Right forelimb (tissue), 1 donor: ENCODE results near the gene FSIP1.
A peak's percentile ranks its signal among the peaks of the same experiment; 100 is the strongest.

Experiments used
- DNase-seq: peaks from one replicate; pipeline ENCODE4 v3.0.0-alpha.2; 2018

FSIP1 gene

DNA sequence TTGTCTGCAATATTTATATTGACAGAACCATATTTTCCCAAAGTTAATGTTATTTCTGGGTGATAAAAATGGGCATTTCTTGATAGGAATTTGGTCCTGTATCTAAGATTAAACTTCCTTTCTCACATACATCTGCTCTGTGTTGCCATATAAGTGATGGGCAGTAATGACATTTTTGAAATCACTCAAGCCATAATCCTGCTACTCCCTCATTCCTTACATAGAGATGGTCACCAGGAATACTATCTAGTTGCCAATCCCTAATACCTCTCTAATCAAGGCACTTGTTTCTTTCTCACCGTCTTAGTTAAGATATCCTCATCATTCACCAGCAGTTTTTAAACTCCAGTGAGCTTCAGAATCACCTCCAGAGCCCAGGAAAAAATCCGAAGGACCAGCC is 68.4 kb downstream of the FSIP1 start:
- DNase-seq: no peak

DNA sequence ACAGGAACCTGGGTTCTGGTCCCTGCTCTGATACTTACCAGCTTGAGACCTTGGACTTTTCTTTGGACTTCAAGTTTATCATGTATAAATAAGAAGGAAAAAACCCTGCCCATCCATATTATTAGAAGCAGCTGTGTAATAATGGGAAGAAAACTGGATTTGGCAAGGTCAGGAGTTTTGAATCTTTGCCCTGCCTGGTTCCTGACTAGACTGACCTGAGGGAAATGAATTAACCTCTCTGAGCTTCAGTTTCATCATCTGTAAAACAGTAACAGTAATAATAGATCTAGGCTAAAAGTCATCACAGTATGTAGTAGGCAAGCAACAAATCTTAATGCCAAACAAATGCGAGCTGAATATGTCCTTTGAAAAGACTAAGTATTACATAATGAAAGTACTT is 68.8 kb downstream of the FSIP1 start:
- no peak for DNase-seq

DNA sequence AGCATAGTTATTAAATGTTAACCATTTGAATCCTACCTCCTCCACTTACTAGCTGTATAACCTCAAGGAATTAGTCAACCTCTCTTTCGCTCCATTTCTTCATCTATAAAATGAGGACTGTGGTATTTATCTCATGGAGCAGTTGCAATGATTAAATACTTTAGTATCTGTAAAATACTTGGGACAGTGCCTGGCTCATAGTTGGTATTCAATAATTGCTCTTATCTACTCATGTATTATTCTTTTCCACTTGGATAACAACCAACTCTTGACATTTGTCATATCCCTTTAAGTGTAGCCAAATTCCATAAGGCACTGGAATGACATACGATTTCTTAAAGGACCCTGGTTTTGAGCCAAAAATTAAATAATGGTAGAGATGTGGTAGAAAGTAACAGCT is 72.0 kb downstream of the FSIP1 start:
- DNase-seq: no peak

DNA sequence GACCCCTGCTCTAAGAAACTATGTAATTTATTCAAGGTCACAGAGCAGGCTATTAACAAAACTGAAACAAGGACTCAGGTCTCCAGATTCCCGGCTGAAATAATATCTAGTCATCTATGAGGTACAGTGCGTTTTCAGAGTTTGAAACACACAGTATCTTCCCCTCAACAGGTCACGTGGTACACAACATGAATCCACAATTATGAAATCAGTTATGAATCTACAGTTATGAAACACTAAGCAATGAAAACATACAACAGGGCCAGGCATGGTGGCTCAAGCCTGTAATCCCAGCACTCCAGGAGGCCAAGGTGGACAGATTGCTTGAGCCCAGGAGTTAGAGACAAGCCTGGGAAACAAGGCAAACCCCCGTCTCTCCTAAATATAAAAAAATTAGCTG is 72.7 kb downstream of the FSIP1 start:
- no peak for DNase-seq

DNA sequence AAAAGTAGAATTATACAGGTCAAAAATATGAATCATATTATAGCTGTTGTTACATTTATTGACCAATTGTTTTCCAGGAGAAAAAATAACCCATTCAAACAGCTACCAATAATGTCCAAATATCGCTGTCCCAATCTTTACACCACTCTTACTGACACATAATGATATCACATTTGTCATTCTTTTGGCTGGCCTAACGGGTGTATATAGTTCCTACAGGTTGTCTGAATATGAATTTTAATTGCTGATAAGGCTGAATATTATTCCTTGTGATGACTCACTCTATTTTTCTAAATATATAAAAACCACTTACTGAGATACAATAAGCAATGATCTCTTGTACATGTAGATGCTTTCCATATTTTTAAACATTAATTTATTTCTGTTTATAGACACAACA is 76.4 kb downstream of the FSIP1 start:
- no peak for DNase-seq

DNA sequence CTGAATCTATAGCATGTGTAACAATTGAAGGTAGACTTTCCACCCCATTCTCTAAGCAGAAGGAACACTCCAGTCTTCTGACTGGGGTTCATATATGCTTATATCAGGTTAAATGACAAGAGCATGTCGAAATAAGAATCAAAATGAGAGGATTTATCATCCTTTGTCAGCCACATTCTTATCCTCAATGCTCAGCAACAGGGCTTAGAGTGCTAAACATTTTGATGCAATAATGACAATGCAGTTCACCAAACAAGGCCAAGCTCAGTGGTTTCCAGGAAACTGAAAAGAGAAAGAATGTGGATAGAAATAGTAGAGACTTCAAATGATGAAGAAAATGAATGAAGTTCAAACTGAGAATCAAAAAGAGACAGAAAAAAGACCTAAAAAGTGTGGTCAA is 78.0 kb downstream of the FSIP1 start:
- no peak for DNase-seq

DNA sequence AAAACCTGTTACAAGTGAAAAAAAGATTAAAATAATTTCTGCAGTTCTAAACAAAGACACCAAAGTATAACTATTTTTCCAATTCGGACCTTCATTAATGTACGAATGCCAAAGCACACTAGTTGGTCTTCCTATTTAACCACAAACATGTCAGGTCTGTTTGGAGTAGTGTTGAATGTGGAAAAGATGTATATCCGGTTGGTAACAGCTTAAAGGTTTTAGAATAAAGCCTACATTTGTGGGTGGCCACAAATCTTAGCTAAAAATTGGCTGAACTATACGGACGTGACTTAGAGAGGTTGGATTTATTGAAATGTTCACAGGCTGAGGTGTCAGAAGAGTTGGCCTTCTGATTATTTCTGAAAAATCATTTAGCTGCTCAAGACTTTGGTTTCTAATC is 78.4 kb downstream of the FSIP1 start:
- DNase-seq: no peak

DNA sequence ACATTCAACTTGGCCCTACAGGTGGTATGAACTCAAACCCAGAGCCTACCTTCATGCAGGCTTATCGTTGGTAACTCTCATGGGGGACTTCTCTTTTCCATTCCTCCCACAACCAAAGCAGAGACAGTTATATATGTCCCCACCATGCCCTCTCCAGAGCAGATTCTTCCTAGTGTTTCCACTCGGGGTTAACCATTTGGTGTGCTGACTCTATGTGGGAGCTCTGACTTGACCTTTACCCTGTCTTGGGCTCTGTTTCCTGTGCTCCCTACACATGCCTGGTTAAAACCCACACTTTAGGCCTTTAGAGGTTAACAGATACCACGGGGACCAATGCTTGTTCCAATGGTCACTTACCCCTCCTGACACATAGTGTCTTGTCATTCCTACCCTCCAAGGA is 80.7 kb downstream of the FSIP1 start:
- no peak for DNase-seq

DNA sequence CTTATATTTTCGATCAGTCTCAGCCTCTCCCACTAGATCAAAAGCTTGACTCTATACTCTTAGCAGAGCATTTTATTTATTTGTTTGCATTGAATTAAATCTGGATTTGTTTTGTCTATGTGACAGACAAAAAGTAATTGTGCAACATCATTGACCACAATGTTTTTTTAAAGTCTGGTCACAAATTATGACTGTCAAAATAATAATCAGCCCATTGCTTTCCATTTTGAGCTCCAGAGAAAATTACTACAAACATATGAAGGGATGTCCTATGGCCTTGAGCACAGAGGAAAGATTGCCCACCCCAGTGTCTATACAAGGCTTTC is 82.3 kb downstream of the FSIP1 start:
- no peak for DNase-seq

DNA sequence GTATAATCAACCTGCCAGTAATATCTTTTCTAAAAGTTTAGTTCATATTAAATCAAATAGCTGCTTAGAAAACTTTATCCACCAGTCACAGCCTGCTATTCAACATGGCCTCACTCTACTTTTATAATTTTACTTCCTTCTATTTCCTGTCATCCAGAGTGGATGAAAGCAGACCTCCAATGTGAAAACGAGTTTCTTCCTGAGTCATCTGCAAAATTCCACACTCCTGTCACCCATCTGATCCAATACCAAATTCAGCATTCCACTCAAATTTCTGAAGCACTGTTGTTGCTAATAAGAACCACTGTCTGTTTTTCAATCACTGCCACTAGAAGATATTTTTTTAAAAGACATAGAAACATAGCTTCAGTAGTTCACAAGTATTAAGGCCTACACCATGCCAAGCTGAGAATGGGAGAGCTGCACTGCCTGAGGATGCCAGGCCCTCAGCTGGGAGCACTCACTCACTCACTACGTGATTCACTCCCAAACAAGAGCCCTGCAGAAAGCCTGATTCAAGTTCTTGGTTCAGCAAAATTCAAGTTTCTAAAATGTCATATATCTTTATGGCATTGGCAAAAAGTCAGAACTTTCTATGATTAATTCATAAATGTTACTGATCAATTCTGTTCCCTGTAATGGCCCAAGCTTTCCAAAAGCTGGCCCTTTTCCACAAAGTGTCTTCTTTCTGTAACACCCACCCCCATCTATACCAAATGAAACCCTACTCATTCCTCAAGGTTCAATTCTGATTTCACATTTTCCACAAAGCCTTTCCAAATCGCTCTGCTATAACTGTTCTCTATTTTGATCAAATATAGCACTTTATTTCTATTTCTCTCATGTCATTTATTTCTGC is 82.9 kb downstream of the FSIP1 start:
- DNase-seq: no peak

DNA sequence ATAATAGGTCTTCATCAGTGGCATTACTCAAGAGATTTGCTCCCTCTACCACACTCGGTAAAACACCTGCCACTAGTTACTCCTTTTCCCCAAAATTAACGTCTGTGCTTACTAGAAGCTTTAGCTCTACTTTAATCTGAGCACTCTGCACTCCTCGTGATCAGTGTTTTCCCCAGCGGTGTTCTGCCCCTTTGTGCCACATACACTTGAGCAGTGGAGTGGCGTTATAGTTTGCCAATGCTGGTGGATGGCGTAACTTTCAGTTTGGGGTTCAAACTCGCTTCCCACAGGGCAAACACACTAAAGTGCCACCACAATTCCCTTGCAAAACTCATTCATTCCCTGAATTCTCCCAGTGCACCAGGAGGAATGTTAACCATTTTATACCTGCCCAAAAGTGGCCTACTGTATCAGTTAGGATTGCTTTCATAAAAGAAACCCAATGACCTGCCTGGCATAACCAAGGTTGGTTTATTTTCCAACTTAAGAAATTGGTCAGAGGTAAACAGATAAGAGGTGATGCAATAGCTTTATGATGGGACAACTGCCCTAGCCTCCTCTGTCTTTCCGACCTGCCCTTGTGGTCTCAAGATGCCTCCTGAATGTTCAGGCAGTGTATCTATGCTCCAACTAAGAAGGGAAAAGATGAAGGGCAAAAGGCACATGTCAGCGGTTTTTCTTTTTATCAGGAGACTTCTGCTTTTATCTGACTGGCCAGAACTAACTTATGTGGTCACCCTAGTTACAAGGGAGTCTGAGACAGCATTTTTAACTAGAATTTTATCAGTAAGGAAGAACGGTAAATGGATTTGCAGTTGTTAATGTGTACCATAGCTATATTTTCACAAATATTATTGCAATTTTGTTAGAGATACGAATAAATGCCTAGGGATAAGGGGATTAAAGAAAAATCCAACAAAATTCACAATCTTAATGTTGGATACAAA is 83.9 kb downstream of the FSIP1 start:
- DNase-seq: no peak

DNA sequence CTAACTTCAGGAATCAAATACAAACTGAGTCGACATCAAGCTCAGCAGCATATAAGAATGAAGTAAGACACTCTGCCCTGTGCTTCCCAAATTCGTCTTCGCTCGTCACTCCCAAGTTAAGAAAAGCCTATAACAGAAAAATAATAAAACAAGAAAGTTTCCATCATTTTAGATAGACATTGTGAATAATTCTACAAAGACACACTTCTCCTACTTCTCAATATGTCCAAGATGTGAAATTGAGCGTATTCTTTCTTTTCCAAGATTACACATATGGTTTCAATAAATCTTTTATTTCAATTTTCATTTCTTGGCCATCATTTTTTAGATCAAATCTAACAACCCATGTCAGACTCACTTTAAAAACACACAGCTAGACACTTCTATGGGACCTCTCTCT is 85.1 kb downstream of the FSIP1 start:
- no peak for DNase-seq

DNA sequence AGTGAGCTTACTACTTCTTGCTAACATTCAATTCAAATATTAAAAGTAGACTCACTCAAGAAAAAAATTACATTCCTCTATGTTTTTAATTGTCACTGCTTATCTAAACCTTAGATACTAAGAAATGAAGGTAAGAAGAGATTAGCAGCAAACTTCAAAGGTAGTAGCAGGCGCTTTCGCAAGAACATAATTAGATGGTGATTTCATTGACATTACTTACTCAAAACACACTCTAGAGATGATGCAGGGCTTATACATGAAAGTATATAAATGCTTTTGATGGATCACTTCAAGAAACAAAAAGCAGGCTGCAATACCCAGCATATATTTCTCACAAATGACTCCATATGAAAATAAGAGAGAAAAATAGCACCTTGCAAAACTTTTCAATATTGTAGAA is 86.8 kb downstream of the FSIP1 start:
- DNase-seq: no peak

DNA sequence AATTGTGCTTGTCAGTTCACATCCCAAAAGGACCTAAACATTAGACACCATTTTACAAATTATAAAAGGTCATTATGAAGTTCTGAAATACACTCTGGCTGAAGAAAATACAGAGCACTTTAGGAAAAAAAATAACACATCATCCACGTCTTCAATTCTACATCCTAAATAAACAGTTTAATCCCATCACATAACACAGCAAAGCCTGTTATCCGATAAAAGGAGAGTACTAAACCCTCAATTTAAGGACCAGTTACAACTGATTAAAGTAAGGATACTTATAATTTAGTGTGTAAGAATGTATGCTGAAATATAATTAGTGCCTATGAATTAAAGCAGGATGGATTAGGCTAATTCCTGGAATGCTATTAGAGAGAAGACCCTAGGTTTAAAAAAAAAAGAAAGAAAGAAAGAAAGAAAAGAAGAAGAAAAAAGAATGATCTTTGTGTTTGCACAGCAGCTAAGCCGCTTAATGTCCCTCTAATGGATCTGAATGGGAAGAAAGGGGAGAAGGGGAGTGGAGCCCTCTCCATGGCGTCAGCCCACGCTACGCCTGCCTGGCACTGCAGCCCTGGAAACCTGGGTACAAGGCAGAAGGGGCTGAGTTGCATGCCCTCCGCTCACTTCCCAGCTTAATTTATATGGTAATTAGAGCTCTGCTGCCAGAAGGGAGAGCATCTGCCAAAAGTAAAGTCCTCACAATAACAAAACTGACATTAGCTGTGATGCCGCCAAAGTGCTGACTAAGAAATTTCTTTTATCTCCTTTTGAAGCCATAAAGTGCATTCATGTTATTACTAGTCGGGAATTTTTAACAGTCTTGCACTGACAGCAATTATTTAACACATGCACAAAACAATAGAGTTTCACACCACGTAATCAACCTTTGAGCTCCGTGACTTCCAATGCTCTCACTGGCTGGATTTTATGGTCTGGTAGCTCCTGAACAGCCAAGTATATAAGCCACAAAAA is 90.0 kb downstream of the FSIP1 start:
- no peak for DNase-seq

DNA sequence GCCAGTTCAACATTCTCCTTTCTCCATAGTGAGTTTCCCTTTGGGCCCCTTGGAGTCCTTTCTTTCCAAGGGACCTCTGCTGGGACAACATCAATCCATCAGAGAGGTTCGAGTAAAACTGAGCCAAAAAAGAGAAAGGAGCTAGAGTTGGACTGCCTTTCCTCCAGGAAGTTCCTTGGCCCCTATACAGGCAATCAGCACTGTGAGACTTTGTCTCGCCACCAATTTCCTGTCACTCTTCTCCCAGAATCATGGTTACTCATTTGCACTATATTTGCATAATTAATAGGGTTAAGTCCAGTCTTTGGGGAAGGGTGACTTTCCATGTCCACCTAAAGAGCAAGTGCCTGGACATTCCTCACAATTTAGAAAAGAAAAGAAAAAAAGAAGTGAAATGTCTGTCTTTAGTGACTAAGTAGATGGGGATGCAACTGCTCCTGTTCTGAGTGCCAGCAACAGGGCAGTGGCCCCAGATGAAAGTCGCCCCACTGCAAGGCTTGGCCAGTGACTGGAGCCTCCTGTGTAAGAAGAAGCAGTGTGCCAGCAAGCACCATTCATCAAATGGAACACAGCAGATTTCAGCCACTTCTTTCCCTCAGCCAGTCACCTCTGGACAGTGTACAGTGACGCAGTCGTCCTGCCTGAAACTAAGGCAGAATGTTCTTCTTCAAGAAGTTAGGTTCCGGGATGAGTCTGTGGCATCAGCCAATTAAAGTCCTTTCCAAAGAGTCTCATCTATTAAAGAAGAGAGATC is 91.6 kb downstream of the FSIP1 start:
- DNase-seq: no peak

DNA sequence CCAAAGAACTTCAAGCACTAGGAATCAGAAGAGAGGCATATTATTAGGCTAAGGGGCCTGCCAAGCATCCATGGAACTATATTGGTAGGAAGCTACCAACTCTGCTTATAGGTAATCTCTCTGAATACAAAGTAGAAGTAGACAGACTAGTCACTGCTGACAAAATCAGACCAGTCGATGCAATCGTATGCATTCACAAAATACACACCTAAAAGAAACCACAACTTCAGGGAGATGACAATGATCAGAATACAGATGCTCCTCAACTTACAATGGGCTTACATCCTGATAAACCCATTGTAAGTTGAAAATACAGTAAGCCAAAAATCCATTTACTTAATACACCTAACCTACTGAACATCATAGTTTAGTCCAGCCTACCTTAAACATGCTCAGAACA is 94.7 kb downstream of the FSIP1 start:
- no peak for DNase-seq

DNA sequence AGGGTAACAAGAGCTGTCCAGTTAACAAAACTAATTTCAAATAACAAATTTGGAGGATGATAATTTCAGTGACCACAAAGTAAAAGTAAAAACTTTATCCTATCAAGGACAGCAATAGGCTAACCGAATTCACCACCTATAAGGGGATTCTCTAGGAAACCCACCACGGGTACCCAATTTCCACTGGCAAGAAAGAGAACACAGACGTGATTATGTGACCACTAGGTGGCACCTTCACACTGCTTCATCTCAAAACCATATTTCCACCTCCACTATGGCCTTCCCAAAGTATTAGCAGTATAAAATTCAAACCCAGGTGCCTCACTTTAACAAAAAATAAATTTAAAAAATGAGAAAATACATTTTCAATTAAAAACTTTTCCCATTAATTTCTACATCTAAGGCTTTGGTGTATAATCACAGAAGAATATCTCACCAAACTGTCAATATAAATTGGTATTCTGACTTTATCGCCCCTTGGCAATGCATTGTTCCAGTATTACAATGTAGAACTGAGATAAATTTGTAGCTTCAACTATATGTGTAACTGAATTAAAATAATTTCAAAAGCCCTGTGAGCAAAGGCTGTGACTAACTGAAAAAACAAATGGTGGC is 96.5 kb downstream of the FSIP1 start:
- peak; percentile 57 for DNase-seq

DNA sequence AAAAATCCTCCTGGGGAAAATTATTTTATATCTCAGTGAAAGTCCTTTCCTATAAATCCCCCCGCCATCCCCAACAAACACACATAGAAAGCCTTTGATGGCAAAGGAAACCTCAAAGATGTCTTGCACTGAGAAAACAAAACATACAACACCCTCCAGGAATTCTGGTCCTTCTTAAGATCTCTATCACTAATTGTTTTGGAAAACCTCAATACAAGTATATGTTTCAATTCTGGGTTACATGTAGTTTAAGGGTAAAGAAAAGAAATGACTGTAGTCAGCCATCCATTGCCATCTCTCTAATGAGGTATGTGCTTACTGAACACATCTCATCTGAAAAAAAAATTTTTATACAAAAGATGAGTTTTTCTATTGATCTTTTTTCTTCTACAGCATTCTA is 97.3 kb downstream of the FSIP1 start:
- no peak for DNase-seq

DNA sequence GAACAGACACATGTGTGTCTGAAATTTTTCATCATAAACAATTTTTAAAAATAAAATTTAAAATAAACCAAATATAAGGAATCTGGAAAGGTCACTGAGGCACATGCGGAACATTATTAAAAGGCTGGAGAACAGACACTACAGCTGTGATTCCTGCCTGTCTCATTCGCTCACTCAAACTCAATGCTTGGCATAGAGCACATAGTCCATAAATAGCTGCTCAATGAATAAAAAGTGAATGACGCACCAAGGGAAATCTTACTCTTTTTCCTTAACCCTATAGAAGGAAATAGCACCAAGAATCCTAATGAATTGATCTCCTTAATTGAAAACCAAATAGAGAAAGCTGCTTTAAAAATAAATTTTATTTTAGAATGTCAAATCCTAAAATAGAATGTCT is 98.4 kb downstream of the FSIP1 start:
- no peak for DNase-seq

DNA sequence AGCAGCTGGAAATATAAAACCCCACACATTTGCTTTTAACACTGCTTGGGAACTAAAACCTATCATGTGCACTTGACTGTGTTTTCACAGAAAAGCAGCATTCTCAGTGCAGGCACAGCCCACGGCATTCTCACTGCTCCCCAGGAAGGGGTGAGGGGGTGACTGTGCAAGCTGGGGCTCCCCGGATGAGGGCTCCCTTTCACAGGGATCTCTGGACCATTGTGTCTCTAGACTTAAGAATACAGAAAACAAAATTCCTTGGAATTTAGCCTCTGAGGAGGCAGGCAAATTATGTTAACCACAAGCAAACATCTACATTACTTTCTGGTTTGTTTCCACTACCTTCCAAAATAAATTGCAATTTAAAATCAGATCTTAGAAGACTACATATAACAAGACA is 100.3 kb downstream of the FSIP1 start:
- no peak for DNase-seq

DNA sequence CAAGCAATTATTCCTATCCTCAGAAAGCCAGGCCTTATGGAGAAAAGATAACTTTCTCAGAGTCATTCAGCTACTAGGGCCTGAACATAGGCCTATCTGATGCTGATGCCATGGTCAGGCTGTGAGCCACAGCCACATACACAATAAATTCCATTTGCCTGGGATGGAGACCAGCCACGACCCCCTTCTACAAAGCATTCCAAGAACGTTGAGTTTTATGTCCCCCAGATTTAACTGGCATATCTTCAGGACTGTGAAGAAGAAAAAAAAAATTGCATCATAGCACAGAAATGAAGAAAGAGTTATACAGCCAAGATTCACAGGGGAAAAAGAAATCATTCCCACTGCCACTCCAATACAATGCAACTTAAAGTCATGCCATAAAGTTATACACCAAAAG is 101.8 kb downstream of the FSIP1 start:
- DNase-seq: no peak

DNA sequence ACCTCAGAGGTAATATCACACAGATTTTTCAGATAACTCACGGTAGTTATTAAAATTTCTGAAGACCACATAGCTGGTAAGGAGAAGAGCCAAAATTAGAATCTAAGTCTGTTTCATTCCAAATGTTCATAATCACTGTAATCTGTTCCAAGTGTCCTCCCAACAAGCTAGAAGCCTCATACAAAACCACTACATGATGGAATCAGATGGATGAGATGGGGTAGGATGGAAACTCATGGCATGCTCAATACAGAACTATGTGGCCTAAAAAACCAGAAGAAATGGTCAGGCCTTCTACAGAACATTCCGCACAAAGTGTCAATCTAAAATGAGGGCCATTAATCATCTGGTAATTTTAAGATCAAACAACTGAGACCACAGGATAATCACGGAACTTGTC is 110.0 kb downstream of the FSIP1 start:
- no peak for DNase-seq
